DND-41 (cell line): ENCODE data around the gene ATF4.

Experiments
- ATAC-seq: fragments of 200-7000 bp; cut with Tn5 transposase; 3 replicates; pipeline ENCODE4 v1.9.1; 2021; ENCODE audit warnings: low read depth; ENCODE audit not compliant: insufficient read depth
- DNase-seq: peaks from one replicate; pipeline ENCODE4 v3.0.0-alpha.2; 2020
- H2AFZ ChIP-seq: 2 replicates; pipeline ENCODE4 v1.6.0; 2012; ENCODE audit warnings: low read depth, low read length
- H3K27ac ChIP-seq: 2 replicates; pipeline ENCODE4 v1.5.1; 2012; ENCODE audit warnings: low read length, inconsistent platforms
- H3K27me3 ChIP-seq: fragments of 200-600 bp; sonication (generic); 2 replicates; pipeline ENCODE4 v1.6.0; 2012; ENCODE audit warnings: low read length, mild to moderate bottlenecking, inconsistent platforms; ENCODE audit not compliant: insufficient read depth, poor library complexity
- H3K36me3 ChIP-seq: 2 replicates; pipeline ENCODE4 v1.5.1; 2012; ENCODE audit warnings: low read length, inconsistent platforms; ENCODE audit not compliant: insufficient read depth
- H3K4me1 ChIP-seq: 2 replicates; pipeline ENCODE4 v1.5.1; 2012; ENCODE audit warnings: mild to moderate bottlenecking, low read length; ENCODE audit not compliant: insufficient read depth
- H3K4me2 ChIP-seq: 2 replicates; pipeline ENCODE4 v1.6.0; 2012; ENCODE audit warnings: mild to moderate bottlenecking, moderate library complexity, low read length, inconsistent platforms; ENCODE audit not compliant: insufficient read depth
- H3K4me3 ChIP-seq, 2 experiments: fragments of 200-600 bp in 1 of 2; shearing (Covaris generic) in 1 of 2; 2 replicates each; pipeline ENCODE4 v1.5.1; 2012 to 2016; ENCODE audit warnings: inconsistent platforms in 2 of 2, low read length in 2 of 2, mild to moderate bottlenecking in 2 of 2, low read depth in 1 of 2, moderate library complexity in 1 of 2
- H3K79me2 ChIP-seq: 2 replicates; pipeline ENCODE4 v1.6.0; 2012; ENCODE audit warnings: low read length, inconsistent platforms; ENCODE audit not compliant: insufficient read depth
- H3K9ac ChIP-seq: 2 replicates; pipeline ENCODE4 v1.6.0; 2012; ENCODE audit warnings: low read depth, mild to moderate bottlenecking, inconsistent platforms, low read length, moderate library complexity
- H3K9me3 ChIP-seq: 2 replicates; pipeline ENCODE4 v1.5.1; 2012; ENCODE audit warnings: low read length, moderate library complexity, mild to moderate bottlenecking, inconsistent platforms; ENCODE audit not compliant: insufficient read depth, severe bottlenecking
- H4K20me1 ChIP-seq: 2 replicates; pipeline ENCODE4 v1.6.0; 2012; ENCODE audit warnings: low read length; ENCODE audit not compliant: insufficient read depth
- CTCF ChIP-seq: IDR thresholded peaks from 2 replicates; pipeline ENCODE4 v1.5.1; 2012; ENCODE audit warnings: borderline replicate concordance, low read length, moderate library complexity, mild to moderate bottlenecking; ENCODE audit not compliant: poor library complexity, severe bottlenecking; ENCODE audit errors: extremely low read depth
- EZH2 ChIP-seq: IDR thresholded peaks from 3 replicates; pipeline ENCODE4 v1.6.1; 2012; ENCODE audit warnings: borderline replicate concordance, low read depth, mild to moderate bottlenecking, moderate library complexity, low read length, inconsistent platforms; ENCODE audit not compliant: severe bottlenecking

The ATF4 gene

GRCh38 chr22:39520226-39521105, at the start of gene ATF4:
Gene ATF4 (plus strand): TSS chr22:39520562. CDS start chr22:39521446, 884 bp downstream.
- peaks cover 78% of the 10 kb centered on the region for H3K79me2 ChIP-seq
- H3K4me2 ChIP-seq: peak within 1 kb of the TSS; percentile 74
- DNase-seq (peak; percentile 68), ATAC-seq (peak; percentile 13)
- peak within 1 kb of the TSS; percentile 85 for H2AFZ ChIP-seq
- peak within 1 kb of the TSS; percentile 100 for H3K9ac ChIP-seq
- H4K20me1 ChIP-seq: peaks cover 48% of the 10 kb centered on the region
- no peaks in the 10 kb centered on the region for H3K27me3 ChIP-seq
- TF ChIP-seq EZH2 (no peak), CTCF (no peak)
- peaks cover 68% of the 10 kb centered on the region for H3K36me3 ChIP-seq
- H3K4me3 ChIP-seq: peak within 1 kb of the TSS; percentile 93 to 95
- H3K4me1 ChIP-seq: peaks cover 49% of the 10 kb centered on the region
- no peaks in the 10 kb centered on the region for H3K9me3 ChIP-seq
- H3K27ac ChIP-seq: peak within 1 kb of the TSS; percentile 98

GRCh38 chr22:39471381-39472141, 48.8 kb upstream of the ATF4 start:
- H3K27ac ChIP-seq: no peak overlapping the region
- H3K4me2 ChIP-seq: no peak overlapping the region
- H3K9ac ChIP-seq: no peak overlapping the region
- DNase-seq: no peak
- H3K79me2 ChIP-seq: no peaks in the 10 kb centered on the region
- no peak overlapping the region for H3K4me3 ChIP-seq
- no peaks in the 10 kb centered on the region for H3K36me3 ChIP-seq
- peaks cover 3% of the 10 kb centered on the region for H3K27me3 ChIP-seq
- TF ChIP-seq EZH2 (no peak), CTCF (no peak)
- no peaks in the 10 kb centered on the region; the same call in 1 of the 2 replicates for H4K20me1 ChIP-seq
- no peak overlapping the region for H2AFZ ChIP-seq
- ATAC-seq: peak; percentile 33; the same call in 2 of the 3 replicates
- H3K4me1 ChIP-seq: no peaks in the 10 kb centered on the region; the same call in 1 of the 2 replicates
- no peaks in the 10 kb centered on the region for H3K9me3 ChIP-seq

GRCh38 chr22:39472570-39473556, 47.5 kb upstream of the ATF4 start:
- ATAC-seq: no peak
- DNase-seq: no peak
- TF ChIP-seq EZH2: no peak
- TF ChIP-seq CTCF: no peak
- no peak overlapping the region for H3K4me2 ChIP-seq
- no peak overlapping the region for H3K27ac ChIP-seq
- no peak overlapping the region for H2AFZ ChIP-seq
- H3K4me3 ChIP-seq: no peak overlapping the region
- H3K36me3 ChIP-seq: no peaks in the 10 kb centered on the region
- H3K4me1 ChIP-seq: no peaks in the 10 kb centered on the region; the same call in 1 of the 2 replicates
- no peaks in the 10 kb centered on the region for H3K79me2 ChIP-seq
- peaks cover 3% of the 10 kb centered on the region for H3K27me3 ChIP-seq
- no peak overlapping the region for H3K9ac ChIP-seq
- no peaks in the 10 kb centered on the region; the same call in 1 of the 2 replicates for H4K20me1 ChIP-seq
- no peaks in the 10 kb centered on the region for H3K9me3 ChIP-seq
